ENCODE measurements around the gene FLYWCH1. TPM values are rescaled to one million over a fixed set of nuclear protein-coding genes. Genes with fewer than 3 reads are reported as not detected.
A peak's percentile ranks its signal among the peaks of the same experiment; 100 is the strongest.

The FLYWCH1 gene
- total and polyA plus RNA-seq, 9 of the 15 experiments (the other 6 are each of a cell fraction or from before 2014, with no cell fraction given), result 0.18 to 33.6 (median 11.3) TPM

DNA sequence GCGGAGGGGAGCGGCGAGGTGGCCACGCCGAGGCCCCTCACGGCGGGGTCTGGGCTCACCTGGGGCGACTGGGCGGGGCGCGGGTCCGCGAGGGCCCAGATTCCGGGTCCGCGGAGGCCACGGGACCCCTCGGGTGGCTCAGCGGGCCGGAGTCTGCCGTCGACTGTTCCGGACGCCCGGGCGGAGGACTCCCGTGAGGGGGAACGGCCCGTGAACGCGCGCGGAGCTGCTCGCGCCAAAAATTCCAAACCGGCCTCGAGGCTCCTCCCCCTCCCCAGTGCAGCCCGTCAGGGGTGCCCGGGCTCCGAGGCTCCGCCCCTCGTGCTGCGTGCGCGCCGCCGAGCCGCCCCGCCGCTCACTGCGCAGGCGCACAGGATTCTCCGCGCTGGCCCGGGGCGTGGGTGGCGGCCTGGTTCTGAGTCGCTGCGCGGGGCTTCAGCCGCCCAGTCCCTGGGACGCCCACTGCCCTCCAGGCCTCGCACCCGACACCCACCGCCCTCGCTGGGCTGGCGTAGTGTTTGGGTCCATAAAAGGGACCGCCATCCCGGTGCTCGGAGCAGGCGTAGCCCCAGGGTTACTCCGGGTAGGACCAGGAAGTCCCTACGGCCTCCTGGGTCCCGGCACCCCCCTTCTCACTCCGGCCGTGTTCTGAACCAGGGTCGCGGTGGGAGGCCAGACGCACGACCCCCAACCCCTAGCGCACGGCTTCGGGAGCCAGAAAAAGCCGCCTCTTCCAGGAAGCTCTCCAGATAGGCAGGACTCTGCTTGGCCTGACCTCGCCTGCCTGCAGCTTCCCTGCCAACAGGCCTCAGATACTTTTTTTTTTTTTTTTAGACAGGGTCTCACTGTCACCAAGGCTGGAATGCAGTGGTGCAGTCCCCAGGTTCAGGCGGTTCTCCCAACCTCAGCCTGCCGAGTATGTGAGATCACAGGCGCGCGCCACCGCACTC, 68.8 kb downstream of the FLYWCH1 start, which contains the start of gene PKMYT1 (continued):
- TF ChIP-seq, protein P1, sequence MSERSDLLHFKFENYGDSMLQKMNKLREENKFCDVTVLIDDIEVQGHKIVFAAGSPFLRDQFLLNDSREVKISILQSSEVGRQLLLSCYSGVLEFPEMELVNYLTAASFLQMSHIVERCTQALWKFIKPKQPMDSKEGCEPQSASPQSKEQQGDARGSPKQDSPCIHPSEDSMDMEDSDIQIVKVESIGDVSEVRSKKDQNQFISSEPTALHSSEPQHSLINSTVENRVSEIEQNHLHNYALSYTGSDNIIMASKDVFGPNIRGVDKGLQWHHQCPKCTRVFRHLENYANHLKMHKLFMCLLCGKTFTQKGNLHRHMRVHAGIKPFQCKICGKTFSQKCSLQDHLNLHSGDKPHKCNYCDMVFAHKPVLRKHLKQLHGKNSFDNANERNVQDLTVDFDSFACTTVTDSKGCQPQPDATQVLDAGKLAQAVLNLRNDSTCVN (CRISPR knock-in tag; IDR thresholded peaks at IDR 0.05), result no peak
- TF ChIP-seq GABPB1 (CRISPR knock-in tag; IDR thresholded peaks at IDR 0.05) (peak; percentile 42; the same call in 1 of the 2 replicates), POLR2G (IDR thresholded peaks at IDR 0.05; ENCODE audit: low read depth, low read length) (peak; percentile 91), ZNF140 (CRISPR knock-in tag; IDR thresholded peaks at IDR 0.05) (no peak), ILF3 (IDR thresholded peaks at IDR 0.05; ENCODE audit: borderline replicate concordance) (no peak), TAF9B (IDR thresholded peaks at IDR 0.05; ENCODE audit: partially characterized antibody) (no peak), BHLHE40 (IDR thresholded peaks at IDR 0.05; ENCODE audit: low read length) (peak; percentile 45; the same call in 1 of the 2 replicates), ZNF445 (CRISPR knock-in tag; IDR thresholded peaks at IDR 0.05; ENCODE audit: low read depth) (no peak), BMI1 (IDR thresholded peaks at IDR 0.05; ENCODE audit: low read length) (no peak), ZC3H4 (CRISPR knock-in tag; IDR thresholded peaks at IDR 0.05; ENCODE audit: borderline replicate concordance) (peak; percentile 91; the same call in 1 of the 2 replicates), BRD9 (IDR thresholded peaks at IDR 0.05; ENCODE audit: low read depth, partially characterized antibody) (no peak), NFIX (CRISPR knock-in tag; IDR thresholded peaks at IDR 0.05; ENCODE audit: low read depth) (no peak), SAP30 (IDR thresholded peaks at IDR 0.05; ENCODE audit: borderline replicate concordance, insufficient read depth, low read depth, low read length, poor library complexity, severe bottlenecking) (peak; percentile 73), NCOA6 (IDR thresholded peaks at IDR 0.05) (no peak), U2AF1 (optimal IDR thresholded peaks at IDR 0.05; ENCODE audit: low read depth, low read length) (peak; percentile 32), ERF (CRISPR knock-in tag; IDR thresholded peaks at IDR 0.05) (peak; percentile 64; the same call in 1 of the 2 replicates), CHD2 (IDR thresholded peaks at IDR 0.05; ENCODE audit: low read depth, low read length) (no peak), IFI16 (CRISPR knock-in tag; IDR thresholded peaks at IDR 0.05) (no peak)
- TF ChIP-seq, protein P2, sequence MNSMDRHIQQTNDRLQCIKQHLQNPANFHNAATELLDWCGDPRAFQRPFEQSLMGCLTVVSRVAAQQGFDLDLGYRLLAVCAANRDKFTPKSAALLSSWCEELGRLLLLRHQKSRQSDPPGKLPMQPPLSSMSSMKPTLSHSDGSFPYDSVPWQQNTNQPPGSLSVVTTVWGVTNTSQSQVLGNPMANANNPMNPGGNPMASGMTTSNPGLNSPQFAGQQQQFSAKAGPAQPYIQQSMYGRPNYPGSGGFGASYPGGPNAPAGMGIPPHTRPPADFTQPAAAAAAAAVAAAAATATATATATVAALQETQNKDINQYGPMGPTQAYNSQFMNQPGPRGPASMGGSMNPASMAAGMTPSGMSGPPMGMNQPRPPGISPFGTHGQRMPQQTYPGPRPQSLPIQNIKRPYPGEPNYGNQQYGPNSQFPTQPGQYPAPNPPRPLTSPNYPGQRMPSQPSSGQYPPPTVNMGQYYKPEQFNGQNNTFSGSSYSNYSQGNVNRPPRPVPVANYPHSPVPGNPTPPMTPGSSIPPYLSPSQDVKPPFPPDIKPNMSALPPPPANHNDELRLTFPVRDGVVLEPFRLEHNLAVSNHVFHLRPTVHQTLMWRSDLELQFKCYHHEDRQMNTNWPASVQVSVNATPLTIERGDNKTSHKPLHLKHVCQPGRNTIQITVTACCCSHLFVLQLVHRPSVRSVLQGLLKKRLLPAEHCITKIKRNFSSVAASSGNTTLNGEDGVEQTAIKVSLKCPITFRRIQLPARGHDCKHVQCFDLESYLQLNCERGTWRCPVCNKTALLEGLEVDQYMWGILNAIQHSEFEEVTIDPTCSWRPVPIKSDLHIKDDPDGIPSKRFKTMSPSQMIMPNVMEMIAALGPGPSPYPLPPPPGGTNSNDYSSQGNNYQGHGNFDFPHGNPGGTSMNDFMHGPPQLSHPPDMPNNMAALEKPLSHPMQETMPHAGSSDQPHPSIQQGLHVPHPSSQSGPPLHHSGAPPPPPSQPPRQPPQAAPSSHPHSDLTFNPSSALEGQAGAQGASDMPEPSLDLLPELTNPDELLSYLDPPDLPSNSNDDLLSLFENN (IDR thresholded peaks at IDR 0.05; ENCODE audit: low read depth in 2 of 2, low read length in 2 of 2), result no peak
- TF ChIP-seq, protein P3, sequence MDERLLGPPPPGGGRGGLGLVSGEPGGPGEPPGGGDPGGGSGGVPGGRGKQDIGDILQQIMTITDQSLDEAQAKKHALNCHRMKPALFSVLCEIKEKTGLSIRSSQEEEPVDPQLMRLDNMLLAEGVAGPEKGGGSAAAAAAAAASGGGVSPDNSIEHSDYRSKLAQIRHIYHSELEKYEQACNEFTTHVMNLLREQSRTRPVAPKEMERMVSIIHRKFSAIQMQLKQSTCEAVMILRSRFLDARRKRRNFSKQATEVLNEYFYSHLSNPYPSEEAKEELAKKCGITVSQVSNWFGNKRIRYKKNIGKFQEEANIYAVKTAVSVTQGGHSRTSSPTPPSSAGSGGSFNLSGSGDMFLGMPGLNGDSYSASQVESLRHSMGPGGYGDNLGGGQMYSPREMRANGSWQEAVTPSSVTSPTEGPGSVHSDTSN (CRISPR knock-in tag; IDR thresholded peaks at IDR 0.05; ENCODE audit: low read depth), result no peak
- TF ChIP-seq, protein P3 (tag; conservative IDR thresholded peaks at IDR 0.05; ENCODE audit: low read depth), result no peak

Measured in K562 (cell line).